GM19463 (cell line): ENCODE data around the gene SPRY1.

Experiments used
- ATAC-seq: cut with Tn5 transposase; IDR thresholded peaks from one replicate; pipeline ENCODE4 v1.9.1; 2021; ENCODE audit warnings: mild to moderate bottlenecking, moderate library complexity; ENCODE audit not compliant: unreplicated experiment

Gene SPRY1

DNA sequence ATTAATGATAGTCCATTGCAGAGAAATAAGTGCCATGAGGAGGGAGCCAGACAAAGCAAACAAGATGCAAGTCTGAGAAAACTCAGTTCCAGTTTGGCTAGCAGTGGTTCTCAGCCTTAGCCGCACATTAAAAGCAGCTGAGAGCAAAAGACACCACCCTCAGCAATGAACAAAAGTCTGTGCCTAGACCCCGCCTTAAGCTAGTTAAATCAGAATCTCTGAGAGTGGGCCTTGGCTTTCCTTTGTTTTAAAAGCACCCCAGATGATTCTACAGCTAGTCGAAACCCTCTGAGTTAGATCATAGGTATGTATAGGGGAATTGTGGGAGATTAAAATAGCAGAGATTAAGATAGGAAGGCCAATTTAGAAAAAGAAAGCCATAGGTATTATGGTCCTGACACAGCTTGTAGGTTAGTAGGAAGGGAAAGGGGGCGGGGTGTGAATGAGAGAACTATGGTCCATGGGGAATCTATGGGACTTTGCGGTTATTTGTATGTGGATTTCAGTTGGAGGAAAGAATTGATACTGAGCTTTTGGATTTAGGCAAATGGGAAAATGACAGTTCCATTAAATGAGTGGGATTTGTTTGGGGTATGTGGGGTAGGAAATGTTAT is 12.0 kb downstream of the SPRY1 start:
- no peak for ATAC-seq

DNA sequence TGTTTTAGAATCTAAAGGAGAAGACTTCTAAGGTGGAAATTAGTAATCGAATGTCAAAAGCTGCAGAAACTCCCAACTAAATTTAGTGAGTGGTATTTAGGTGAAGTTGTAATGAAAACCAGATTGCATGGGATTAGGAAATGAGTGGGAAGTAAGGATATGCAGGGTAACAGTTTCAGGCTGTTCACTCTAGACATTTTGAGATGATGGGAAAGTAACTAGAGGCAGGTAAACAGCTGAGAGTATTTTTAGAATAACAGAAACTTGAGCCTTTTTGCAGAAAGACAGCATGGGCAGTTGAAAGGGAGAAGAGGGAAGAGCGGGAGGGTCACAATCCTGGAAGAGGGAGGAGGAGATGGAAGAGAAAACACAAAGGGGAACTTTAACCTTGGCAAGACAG is 12.7 kb downstream of the SPRY1 start:
- no peak for ATAC-seq

DNA sequence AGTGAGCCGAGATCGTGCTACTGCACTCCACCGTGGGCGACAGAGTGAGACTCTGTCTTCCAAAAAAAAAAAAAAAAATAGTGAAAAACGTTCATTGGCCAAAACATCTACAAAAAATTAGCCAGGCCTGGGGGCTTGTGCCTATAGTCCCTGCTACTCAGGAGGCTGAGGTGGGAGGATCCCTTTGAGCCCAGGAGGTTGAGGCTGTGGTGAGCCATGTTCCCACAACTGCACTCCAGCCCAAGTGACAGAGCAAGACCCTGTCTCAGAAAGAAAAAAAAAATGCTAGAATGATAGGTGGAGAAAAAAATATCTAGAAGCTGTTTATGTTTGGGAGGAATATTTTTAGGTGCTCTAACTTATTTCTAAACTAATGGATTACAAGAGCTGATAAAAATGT is 14.9 kb downstream of the SPRY1 start:
- ATAC-seq, result no peak

DNA sequence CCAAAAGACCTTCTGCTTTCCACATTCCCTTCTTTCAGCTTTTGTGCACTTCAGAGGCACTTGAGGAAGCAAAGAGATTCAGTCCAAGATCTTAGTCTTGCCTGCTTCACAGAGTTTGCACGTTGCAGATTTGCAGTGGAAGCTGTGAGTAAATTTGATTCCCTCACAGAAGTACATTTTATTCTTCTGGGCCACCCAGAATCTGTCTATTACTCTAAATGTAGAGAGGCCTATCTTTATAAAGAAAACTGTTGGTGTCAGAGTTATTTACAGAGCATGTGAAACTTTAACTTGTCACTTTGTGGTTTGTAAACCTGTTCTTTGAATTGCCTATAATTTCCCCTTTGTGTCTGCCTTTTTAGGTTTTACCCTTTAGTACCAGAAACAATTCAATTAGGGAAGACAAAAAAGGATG is 15.5 kb downstream of the SPRY1 start:
- ATAC-seq, result peak; percentile 66

DNA sequence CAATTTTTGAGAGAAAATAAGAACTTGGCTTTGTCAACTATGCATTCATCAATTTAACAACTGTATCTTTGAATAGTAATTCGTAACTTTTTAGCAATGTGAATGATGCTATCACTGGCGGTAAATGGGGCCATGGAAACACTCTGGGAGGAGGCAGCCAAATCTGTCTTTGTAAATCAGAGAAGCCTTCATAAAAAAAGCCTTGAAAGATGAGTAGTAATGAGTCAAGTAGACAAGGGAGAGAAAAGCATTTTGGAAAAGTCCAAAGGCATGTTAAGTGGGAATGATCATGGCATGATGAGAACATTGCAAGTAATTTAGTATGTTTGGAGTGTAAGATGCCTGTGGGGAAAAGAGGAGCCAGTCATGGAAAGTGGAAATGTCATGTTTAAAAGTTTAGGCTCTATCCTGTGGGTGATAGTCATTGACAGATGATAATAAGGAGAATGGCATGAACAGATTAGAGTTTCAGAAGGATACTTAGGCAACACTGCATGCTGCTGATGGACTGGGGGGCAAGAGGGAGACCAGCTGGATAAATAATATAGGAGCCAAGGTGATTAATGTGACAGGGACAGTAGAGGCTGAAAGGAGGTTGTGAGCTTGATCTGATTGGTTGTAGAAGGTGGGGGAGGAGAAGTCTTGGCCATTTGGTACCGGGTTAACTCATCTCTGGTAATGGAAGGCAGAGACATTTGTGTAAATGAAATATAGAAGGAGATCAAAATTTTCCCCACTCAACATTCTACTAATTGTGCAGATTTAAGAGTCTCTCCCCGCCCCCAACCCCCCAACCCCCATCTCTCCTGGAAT is 16.3 kb downstream of the SPRY1 start:
- ATAC-seq, result no peak

DNA sequence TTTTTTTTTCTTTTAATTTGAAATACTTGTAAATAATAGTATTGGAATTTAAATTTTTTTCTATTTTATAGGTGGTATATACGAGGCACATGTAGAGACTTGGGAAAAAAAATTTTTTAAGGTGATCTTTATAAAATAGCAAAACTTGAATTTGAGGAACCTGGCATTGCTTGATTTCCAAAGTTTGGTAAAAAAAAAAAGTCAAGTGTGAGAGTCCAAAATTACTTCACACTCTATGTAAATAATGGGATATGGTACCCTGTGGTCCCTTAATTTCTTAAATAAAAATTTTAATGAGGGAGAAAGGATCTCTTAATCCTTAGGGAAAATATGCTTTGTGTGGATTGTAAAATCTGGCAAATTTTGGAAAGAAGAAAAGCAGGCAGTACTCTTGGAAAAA is 19.0 kb downstream of the SPRY1 start:
- no peak for ATAC-seq

DNA sequence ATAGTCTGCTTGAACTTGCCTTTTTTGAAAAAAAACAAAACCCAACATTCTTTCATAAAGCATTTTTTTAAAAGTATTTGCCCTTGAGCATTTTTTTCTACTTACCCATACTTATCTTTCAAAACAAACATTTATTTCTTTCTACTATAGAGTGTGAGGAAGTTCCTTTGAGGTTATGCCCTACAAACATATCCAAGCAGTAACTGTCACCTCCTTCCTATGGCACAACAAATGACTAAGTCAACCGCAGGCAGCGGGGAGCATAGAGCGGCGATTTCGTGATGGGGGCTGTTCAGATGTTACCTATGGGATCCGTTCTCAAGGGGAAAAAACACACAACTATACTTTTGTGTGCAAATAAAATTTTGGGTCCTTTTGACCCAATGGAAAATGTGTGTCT is 19.4 kb downstream of the SPRY1 start:
- peak; percentile 34 for ATAC-seq

DNA sequence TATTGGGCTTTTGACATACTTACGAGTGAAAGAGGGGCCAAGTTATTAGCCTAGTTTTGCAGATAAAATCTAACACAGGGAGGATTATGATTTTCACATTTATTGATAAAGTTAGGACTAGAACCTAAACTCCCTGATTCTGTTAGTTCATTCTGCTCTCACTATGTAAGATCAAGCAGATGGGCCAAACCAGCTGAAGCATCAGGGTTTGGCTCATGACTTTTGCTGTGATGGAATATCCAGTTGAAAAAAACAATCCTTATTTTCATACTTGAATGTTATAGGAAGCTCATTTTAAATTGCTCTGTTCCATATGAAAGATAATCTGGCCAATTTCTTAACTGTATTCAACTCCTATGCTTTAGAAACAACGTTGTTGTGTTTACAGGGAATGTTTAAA is 21.2 kb downstream of the SPRY1 start:
- ATAC-seq, result no peak

DNA sequence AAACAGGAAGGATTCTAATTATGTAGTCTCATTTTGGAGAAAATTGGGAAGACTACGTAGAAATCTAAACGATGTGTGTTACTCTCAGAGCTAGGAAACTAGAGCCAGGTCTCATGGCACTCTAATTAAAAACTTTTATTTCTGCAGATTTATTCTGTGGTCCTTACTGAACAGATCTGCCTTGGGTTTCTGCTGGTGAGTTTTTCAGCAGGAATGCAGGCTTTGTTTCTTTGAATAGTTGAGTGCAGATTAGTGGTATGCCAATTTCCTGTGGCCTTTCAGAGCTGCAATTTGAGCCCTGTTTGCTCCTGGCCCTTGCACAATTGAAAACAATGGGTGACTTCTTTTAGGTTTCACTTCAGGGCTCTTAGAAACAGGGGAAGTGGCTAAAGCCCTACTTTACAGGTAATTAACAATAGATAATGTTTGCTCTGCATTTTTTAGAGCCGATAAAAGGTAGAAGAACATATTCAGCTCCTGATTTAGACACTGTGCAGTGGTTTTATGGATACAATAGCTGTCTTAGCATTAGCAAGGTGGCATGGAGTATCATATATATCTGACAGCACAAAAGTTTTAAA is 21.8 kb downstream of the SPRY1 start:
- peak; percentile 75 for ATAC-seq

DNA sequence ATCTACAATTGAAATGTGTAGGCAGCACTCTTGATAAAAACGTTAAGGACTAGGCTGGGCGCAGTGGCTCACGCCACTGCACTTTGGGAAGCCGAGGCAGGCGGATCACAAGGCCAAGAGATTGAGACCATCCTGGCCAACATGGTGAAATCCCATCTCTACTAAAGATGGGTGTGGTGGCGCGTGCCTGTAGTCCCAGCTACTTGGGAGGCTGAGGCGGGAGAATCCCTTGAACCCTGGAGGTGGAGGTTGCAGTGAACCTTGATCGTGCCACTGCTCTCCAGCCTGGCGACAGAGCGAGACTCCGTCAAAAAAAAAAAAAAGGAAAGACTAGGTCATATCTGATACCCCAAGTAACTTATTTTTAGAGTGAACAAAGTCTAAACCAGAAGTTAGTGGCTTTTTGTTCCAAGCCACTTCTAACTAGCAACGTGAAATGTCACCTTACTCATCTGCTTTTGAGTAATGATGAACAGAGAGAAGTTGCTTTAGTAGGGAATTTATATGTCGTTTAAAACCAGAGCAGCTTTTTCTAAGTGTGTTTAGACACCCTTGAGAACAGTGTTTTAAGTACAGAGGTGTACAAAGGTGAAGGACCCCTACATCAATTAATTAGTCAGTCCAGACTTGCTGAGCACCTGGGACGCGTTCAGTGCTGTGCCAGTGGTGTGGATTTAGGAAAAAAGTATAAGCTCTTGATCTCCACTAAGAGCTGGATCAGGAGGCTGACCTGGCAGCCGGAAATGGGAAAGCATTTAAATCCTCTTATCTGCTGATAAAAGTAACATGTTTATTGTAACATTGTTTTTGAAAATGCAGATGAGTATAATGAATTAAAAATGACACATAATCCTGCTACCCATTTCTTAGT is 23.5 kb downstream of the SPRY1 start:
- no peak for ATAC-seq

DNA sequence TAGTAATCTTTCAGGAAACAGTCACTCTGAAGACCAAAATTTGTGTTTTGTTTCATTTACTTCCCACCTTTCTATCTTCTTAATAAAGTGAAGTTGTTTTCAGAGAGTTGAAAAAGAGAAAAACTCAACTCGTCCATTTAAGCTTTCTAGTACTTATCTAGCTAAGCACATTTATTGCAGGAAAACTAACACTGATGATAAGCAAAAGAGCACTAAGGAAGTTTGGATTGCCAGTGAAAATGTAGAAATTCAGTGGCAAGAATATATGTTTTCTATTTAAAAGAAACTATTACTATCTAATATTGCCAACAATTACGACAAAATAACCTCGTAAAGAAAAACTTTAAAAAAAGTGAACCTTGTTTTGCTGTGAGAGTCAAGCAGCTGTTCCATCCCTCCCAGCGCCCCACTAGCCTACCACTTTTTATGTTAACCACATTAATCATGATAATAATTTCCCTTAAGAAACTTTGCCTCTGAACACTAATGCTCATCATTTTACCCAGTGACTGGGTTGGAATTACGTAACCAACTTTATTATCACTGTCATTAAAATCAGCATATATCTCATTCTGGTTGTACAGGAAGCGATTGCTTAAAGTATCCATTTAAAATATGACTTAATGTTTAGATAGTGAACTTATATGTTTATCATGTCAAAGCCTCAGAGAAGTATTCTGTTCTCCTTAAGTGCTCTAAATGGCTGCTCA is 24.8 kb downstream of the SPRY1 start:
- no peak for ATAC-seq

DNA sequence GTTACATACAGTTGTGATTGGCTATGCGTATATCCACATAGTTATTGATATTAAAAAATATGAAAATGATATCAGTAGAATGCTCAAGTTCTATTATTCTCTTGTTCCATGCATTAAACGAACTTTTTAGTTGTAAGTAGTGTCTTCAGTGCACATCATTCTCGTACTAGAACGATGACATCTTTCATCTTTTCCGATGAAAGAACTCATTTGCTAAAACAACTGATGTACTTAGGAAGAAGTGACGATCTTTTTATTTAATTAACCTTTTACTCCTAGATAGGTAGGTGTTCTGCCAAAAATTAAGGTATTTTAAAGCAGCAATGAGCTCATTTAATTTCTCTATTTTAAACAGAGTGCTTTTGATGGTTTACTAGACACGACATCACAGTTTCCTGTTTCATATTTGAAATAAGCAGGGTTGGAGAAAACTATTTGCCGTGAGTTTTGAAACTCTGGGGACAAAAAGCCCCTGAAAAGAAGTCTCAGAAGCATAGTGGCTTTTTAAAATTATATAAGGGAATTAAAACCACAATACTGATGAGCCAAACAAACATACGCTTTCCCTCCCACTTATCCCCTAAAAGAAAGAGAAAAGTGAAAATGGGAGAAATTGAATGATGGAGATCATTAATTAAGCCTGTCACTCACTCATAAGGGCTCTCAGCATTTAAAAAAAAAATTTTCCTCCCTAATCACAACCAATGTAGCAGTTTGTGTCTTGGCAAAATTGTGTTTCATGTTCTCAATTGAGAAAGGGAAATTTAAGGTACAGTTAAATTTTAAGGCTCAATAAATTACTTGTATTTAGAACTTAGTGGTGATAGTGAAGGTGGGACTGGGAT is 25.6 kb downstream of the SPRY1 start:
- no peak for ATAC-seq

DNA sequence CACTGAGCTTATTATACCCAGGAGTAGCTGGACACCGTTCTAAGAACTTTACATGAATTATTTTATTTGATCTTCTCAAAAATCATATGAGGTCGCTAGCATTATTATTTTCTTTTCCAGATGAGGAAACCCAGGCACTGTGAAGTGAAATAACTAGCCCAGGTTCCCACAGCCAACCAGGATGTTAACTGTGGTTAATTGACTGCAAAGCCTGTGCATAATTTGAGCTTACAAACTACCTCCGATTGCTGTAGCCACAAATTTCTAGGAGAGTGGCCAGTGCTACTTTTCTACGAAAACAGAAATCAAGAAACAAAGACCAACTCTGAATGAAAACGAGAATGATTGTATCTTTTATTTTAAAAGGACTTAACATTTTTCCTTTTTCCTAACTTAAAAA is 27.2 kb downstream of the SPRY1 start:
- ATAC-seq, result no peak

DNA sequence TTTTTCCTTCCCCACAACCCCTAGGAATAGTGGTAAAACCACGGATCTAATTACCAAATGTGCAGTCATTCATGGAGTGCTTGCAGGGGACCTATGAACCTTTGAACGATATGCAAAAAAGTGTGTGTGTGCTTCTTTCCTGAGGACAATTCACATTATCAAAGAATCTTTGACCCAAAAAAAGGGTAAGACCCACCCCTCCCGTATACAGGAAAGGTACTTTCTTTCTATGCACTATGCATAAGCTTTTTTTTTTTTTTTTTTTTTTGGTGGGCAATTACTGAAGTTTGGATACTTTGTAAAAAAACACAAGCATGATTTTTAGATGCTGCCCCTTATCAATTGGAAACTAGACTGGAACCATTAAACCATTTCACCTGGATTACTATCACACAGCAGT is 31.4 kb downstream of the SPRY1 start:
- ATAC-seq, result no peak

DNA sequence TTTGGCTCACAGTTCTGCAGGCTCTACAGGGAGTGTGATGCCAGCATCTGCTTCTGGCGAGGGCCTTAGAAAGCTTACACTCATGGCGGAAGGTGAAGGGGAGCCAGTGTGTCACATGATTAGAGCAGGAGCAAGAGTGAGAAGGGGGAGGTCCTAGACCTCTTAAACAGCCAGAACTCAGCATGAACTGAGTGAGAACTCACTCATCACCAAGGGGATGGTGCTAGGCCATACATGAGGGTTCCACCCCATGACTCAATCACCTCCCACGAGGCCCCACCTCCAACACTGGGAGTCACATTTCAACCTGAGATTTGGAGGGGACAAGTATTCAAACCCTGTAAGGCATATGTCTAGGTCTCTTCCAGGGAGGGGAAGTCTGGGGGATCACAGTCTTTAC is 33.4 kb downstream of the SPRY1 start:
- ATAC-seq, result no peak

DNA sequence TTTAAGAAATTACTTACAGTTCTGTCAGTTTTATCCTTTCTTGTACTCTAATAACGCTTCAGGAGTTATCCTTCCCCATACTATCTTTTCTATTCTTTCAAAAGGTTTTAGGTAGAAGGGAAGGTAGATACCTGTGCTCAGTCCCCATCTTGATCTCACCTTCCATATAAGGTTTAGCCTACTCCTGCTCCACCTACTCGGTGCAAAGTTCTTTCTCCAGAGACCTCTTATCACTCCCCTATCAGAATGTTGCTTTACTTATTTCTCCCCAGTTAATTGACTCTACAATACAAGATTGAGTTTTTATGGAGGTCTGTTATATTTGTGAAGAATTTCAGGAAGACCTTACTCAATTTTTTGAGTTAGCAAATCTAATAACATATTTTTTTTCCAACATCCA is 33.9 kb downstream of the SPRY1 start:
- ATAC-seq, result no peak

DNA sequence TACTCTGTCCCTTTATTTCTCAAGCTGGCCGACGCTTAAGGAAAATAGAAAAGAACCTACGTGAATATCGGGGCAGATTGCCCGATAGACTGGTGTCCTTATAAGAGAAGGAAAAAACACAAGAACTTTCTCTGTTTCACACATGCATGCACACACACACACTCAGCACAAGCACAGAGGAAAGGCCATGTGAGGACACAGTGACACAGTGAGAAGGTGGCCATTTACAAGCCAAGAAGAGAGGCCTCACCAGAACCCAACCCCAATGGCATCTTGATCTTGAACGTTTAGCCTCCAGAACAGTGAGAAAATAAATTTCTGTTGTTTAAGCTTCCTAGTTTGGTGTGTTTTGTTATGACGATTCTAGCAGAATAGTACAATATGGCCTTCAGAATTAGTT is 37.0 kb downstream of the SPRY1 start:
- no peak for ATAC-seq

DNA sequence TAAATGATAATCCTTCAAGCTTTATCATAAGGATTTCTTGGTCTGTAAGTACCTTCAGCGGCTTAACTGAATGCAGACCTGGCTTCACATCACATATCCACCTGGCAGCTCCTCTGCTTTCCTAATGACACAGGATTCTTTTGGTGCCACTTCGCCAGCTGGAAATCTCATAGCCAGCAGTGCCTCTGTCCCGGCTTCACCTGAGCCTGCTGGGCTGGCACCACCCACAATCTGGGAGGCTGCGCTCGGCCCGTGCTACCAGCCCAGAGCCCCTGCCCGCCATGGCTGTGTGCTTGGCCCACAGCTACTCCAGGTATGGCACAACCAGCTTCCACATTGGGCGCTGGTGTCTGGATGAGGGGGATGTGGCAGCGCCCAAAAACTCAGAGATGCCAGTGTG is 37.4 kb downstream of the SPRY1 start:
- ATAC-seq, result no peak

DNA sequence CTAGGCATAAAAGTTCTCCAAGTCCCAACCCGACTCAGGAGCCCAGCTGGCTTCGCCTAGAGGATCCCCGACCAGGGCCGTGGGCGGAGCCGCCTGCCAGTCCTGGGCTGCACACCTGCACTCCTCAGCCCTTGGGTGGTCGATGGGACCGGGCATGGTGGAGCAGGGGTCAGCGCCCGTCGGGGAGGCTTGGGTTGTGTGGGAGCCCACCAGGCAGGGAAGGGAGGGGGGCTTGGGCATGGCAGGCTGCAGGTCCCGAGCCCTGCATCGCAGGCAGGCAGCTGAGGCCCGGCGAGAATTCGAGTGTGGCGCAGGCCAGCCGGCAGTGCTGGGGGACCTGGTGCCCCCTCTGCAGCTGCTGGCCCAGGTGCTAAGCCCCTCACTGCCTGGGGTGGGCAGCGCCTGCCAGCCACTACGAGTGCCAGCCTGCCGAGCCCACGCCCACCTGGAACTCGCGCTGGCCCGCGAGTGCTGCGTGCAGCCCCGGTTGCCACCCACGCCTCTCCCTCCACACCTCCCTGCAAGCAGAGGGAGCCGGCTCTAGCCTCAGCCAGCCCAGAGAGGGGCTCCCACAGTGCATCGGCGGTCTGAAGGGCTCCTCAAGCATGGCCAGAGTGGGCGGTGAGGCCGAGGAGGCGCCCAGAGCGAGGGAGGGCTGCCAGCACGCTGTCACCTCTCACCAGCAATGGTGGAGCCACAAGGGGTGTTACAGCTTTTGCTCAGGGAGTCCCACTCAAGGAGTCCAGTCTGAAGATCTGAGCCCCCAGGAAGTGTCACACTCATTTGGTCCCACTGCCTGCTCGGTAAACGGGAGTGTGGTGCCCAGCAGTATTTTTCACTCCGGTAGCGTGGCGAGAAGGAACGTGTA is 38.9 kb downstream of the SPRY1 start:
- ATAC-seq, result no peak
